Liver (tissue), 9 donors: ENCODE measurements around the gene RPA3. TPM values are rescaled to one million over a fixed set of nuclear protein-coding genes. Genes with fewer than 3 reads are reported as not detected.

Experiments
- DNase-seq: peaks from one replicate; pipeline ENCODE4 v3.0.0-alpha.2; 2017; ENCODE audit warnings: low spot score
- H3K27ac ChIP-seq, 2 donors: one replicate each; pipeline ENCODE4 v1.7.0; 2013; ENCODE audit warnings: inconsistent platforms in 2 of 2, low read length in 2 of 2, control low read depth in 1 of 2, low read depth in 1 of 2, mild to moderate bottlenecking in 1 of 2
- H3K27me3 ChIP-seq, 4 donors: one replicate each; pipeline versions ENCODE4 v1.6.1 to v1.7.0; 2013; ENCODE audit warnings: low read length in 3 of 4, inconsistent platforms in 1 of 4, mild to moderate bottlenecking in 1 of 4, moderate library complexity in 1 of 4; ENCODE audit not compliant: control insufficient read depth in 4 of 4, insufficient read depth in 4 of 4
- H3K36me3 ChIP-seq, 4 donors: one replicate each; pipeline versions ENCODE4 v1.6.1 to v1.7.0; 2013; ENCODE audit warnings: low read length in 3 of 4, mild to moderate bottlenecking in 3 of 4, low read depth in 1 of 4, moderate library complexity in 1 of 4; ENCODE audit not compliant: control insufficient read depth in 4 of 4, insufficient read depth in 3 of 4
- H3K4me1 ChIP-seq, 4 donors: one replicate each; pipeline versions ENCODE4 v1.6.1 to v1.7.0; 2013; ENCODE audit warnings: low read length in 3 of 4, mild to moderate bottlenecking in 3 of 4, moderate library complexity in 1 of 4; ENCODE audit not compliant: control insufficient read depth in 4 of 4, insufficient read depth in 4 of 4
- H3K4me3 ChIP-seq, 3 donors: one replicate each; pipeline versions ENCODE4 v1.6.1 to v1.7.0; 2013; ENCODE audit warnings: low read length in 3 of 3, control low read depth in 1 of 3, low read depth in 1 of 3, mild to moderate bottlenecking in 1 of 3
- H3K9ac ChIP-seq, 2 donors: one replicate each; pipeline ENCODE4 v1.7.0; 2013; ENCODE audit warnings: low read length in 2 of 2, mild to moderate bottlenecking in 2 of 2, moderate library complexity in 2 of 2, control low read depth in 1 of 2, low read depth in 1 of 2
- H3K9me3 ChIP-seq, 4 donors: one replicate each; pipeline versions ENCODE4 v1.6.1 to v1.7.0; 2013; ENCODE audit warnings: low read length in 3 of 4; ENCODE audit not compliant: control insufficient read depth in 4 of 4
- EGR1 ChIP-seq, 2 donors: IDR thresholded peaks; 2 replicates each; pipeline ENCODE4 v1.6.1; 2016 to 2018; ENCODE audit warnings: antibody characterized with exemption in 2 of 2, low read depth in 2 of 2
- FOXA1 ChIP-seq: IDR thresholded peaks from 2 replicates; pipeline ENCODE4 v1.6.1; 2016; ENCODE audit warnings: antibody characterized with exemption
- FOXA2 ChIP-seq: IDR thresholded peaks from 2 replicates; pipeline ENCODE4 v1.6.1; 2016; ENCODE audit warnings: antibody characterized with exemption
- GABPA ChIP-seq, 2 donors: IDR thresholded peaks in 1 of 2; conservative IDR thresholded peaks in 1 of 2; 2 replicates each; pipeline ENCODE4 v1.6.1; 2016; ENCODE audit warnings: antibody characterized with exemption in 2 of 2, mild to moderate bottlenecking in 1 of 2, moderate library complexity in 1 of 2
- HNF4A ChIP-seq, 2 donors: conservative IDR thresholded peaks; 2 replicates each; pipeline ENCODE4 v1.6.1; 2016; ENCODE audit warnings: antibody characterized with exemption in 2 of 2, mild to moderate bottlenecking in 2 of 2
- HNF4G ChIP-seq: IDR thresholded peaks from 2 replicates; pipeline ENCODE4 v1.6.1; 2016; ENCODE audit warnings: antibody characterized with exemption
- JUND ChIP-seq, 2 donors: IDR thresholded peaks; 2 replicates each; pipeline ENCODE4 v1.6.1; 2016; ENCODE audit warnings: antibody characterized with exemption in 2 of 2
- NR2F2 ChIP-seq: IDR thresholded peaks from 2 replicates; pipeline ENCODE4 v1.6.1; 2016; ENCODE audit warnings: antibody characterized with exemption
- RAD21 ChIP-seq, 2 donors: IDR thresholded peaks; 2 replicates each; pipeline ENCODE4 v1.6.1; 2016; ENCODE audit warnings: antibody characterized with exemption in 2 of 2, mild to moderate bottlenecking in 2 of 2
- RXRA ChIP-seq, 2 donors: IDR thresholded peaks; 2 replicates each; pipeline ENCODE4 v1.6.1; 2017 to 2018; ENCODE audit warnings: antibody characterized with exemption in 2 of 2, mild to moderate bottlenecking in 1 of 2
- SP1 ChIP-seq: IDR thresholded peaks from 2 replicates; pipeline ENCODE4 v1.6.1; 2018; ENCODE audit warnings: antibody characterized with exemption, mild to moderate bottlenecking
- TAF1 ChIP-seq: conservative IDR thresholded peaks from 2 replicates; pipeline ENCODE4 v1.6.1; 2016; ENCODE audit warnings: antibody characterized with exemption, mild to moderate bottlenecking
- YY1 ChIP-seq: IDR thresholded peaks from 2 replicates; pipeline ENCODE4 v1.6.1; 2016; ENCODE audit warnings: antibody characterized with exemption, mild to moderate bottlenecking
- WGBS: extraction: QIAGEN DNeasy Blood & Tissue Kit; methylation state at CpG from one replicate; pipeline ENCODE4 v1.1.7; 2013; 5-methylcytosine and 5-hydroxymethylcytosine counted together
- polyA plus RNA-seq, 2 donors: library from polyadenylated mRNA; stranded (reverse) in 1 of 2; unstranded in 1 of 2; fragments of 200-250 nt in 1 of 2; fragments of >200 nt in 1 of 2; fragmentation: Nextera tagmentation in 1 of 2; extraction: Ambion mirVana in 1 of 2; gene quantifications; one replicate each; pipeline versions ENCODE4 v1.2.1 to v1.2.3, GENCODE V29; 2013 to 2015
- total RNA-seq, 2 donors: library from RNA; depleted of rRNA; stranded (reverse); fragments of >200 nt; gene quantifications; one replicate each; pipeline ENCODE4 v1.2.3, GENCODE V29; 2014
- TF ChIP-seq, protein P1 (sequence below): IDR thresholded peaks from 2 replicates; pipeline ENCODE4 v1.6.1; 2016; ENCODE audit warnings: antibody characterized with exemption
- TF ChIP-seq, protein P2 (sequence below): IDR thresholded peaks from 2 replicates; pipeline ENCODE4 v1.6.1; 2016; ENCODE audit warnings: antibody characterized with exemption
- TF ChIP-seq, protein P3 (sequence below): IDR thresholded peaks from 2 replicates; pipeline ENCODE4 v1.6.1; 2016; ENCODE audit warnings: antibody characterized with exemption, mild to moderate bottlenecking
- TF ChIP-seq, protein P4 (sequence below): fragments of 150-350 bp; IDR thresholded peaks from 2 replicates; pipeline ENCODE4 v1.5.1; 2017; ENCODE audit warnings: improper control_type of control experiment, low read depth, low read length; ENCODE audit not compliant: missing input control
- TF ChIP-seq, protein P5 (sequence below): IDR thresholded peaks from 2 replicates; pipeline ENCODE4 v1.6.1; 2016; ENCODE audit warnings: antibody characterized with exemption
- donor health status: healthy.
- donor health status: healthy.
- donor health status: healthy.
- donor health status: healthy.
- donor health status: healthy.

Gene RPA3
- total and polyA plus RNA-seq, 4 donors = 13.0 to 53.1 (median 18.6) TPM

DNA sequence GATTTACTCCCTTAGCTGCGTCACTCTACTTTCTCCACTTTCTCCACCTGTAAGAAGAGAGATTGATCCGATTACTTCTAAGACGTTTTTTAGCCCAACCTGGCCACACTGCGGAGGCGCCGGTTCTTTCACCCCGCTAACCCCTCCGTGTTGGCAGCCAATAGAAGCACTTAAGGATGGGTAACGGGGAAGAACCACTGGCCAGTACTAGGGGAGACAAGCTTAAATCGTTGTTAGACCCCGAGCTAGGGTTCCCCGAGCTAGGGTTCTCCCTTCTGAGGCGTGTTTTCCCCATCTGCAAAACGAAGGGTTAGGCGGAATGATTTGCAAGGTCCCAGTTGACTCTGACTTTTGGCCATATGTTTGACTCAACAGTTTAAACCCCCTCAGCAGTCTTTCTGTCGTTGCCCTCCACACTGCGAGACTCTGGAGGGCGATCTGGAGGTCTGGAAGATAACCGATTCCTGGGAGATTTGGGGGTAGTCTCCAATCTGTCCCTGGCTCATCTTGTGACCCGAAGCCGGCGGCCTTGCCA is 77.2 kb downstream of the RPA3 start:
- no peaks in the 10 kb centered on the region for H3K27me3 ChIP-seq
- WGBS = 9% methylated on average over 22 of the region's 22 CpGs
- peak overlapping the region; percentile 44 to 89 for H3K9ac ChIP-seq
- no peaks in the 10 kb centered on the region for H3K9me3 ChIP-seq
- H3K4me1 ChIP-seq = peaks cover 3 to 18% (median 14%) of the 10 kb centered on the region in 4 donors
- peaks cover 0 to 3% (median 1%) of the 10 kb centered on the region in 4 donors for H3K36me3 ChIP-seq
- TF ChIP-seq NR2F2 (no peak), RXRA (IDR thresholded peaks at IDR 0.05) (no peak), EGR1 (IDR thresholded peaks at IDR 0.05; ENCODE audit: low read depth in 2 of 2) (no peak), RAD21 (IDR thresholded peaks at IDR 0.05) (no peak)
- TF ChIP-seq, protein P1, sequence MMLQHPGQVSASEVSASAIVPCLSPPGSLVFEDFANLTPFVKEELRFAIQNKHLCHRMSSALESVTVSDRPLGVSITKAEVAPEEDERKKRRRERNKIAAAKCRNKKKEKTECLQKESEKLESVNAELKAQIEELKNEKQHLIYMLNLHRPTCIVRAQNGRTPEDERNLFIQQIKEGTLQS = no peak
- TF ChIP-seq, protein P2, sequence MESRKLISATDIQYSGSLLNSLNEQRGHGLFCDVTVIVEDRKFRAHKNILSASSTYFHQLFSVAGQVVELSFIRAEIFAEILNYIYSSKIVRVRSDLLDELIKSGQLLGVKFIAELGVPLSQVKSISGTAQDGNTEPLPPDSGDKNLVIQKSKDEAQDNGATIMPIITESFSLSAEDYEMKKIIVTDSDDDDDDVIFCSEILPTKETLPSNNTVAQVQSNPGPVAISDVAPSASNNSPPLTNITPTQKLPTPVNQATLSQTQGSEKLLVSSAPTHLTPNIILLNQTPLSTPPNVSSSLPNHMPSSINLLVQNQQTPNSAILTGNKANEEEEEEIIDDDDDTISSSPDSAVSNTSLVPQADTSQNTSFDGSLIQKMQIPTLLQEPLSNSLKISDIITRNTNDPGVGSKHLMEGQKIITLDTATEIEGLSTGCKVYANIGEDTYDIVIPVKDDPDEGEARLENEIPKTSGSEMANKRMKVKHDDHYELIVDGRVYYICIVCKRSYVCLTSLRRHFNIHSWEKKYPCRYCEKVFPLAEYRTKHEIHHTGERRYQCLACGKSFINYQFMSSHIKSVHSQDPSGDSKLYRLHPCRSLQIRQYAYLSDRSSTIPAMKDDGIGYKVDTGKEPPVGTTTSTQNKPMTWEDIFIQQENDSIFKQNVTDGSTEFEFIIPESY = no peak
- peak overlapping the region; percentile 89 for H3K27ac ChIP-seq
- DNase-seq = peak; percentile 49
- peak overlapping the region; percentile 71 to 94 (median 84) for H3K4me3 ChIP-seq

DNA sequence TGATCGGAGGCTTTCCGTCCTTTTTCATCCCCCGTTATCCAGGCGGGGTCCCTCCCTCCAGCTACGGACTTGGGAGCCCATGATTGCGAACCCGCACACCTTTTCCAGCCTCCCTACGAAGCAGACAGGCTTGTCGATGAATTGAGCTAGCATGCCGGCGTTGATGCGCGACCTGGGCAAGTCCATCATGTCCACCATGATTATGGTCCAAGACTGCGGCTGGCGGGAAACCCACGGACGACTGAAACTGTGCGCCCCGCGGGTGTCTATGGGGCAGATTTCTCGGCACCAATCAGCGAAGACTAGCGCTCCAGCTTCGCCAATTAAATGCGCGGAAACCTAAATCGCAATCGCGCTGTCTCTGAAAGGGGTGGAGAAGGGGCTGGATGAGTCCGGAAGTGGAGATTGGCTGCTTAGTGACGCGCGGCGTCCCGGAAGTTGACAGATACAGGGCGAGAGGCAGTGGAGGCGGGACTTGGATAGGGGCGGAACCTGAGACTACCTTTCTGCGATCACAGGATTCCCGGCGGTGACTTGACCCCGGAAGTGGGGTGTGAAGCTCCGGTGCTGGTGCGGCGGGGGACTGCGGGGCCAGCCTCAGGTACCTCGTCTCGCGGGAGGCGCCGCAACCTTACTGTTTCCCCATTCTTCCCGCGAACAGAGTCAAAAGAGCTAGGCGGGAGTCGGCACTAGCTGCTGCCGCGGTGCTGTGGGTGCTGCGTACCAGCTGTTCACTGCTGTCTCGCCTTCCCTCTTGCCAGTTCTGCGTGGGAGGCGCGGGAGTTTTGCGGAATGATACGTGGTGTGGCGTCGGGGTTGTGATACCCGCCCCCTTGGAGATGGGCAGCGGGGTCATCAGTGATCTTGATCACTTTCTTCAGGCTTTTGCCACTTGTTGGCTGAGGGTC is 77.9 kb downstream of the RPA3 start, which contains the start of gene UMAD1:
TSS of gene UMAD1 (plus strand) at position 532 of the 908 bp plus-strand sequence. CDS start 32,620 bp downstream, outside the sequence.
- no peaks in the 10 kb centered on the region for H3K27me3 ChIP-seq
- WGBS = under 1% methylated on average over 68 of the region's 68 CpGs
- H3K4me1 ChIP-seq = peaks cover 3 to 18% (median 14%) of the 10 kb centered on the region in 4 donors
- no peaks in the 10 kb centered on the region for H3K9me3 ChIP-seq
- H3K4me3 ChIP-seq = peak within 1 kb of the TSS; percentile 71 to 98 (median 94)
- peak within 1 kb of the TSS; percentile 89 for H3K27ac ChIP-seq
- peaks cover 0 to 3% (median 1%) of the 10 kb centered on the region in 4 donors for H3K36me3 ChIP-seq
- TF ChIP-seq RXRA (IDR thresholded peaks at IDR 0.05) (peak; percentile 75 to 80), HNF4G (no peak), TAF1 (peak; percentile 56), EGR1 (IDR thresholded peaks at IDR 0.05; ENCODE audit: low read depth in 2 of 2) (peak; percentile 75 to 89), RAD21 (IDR thresholded peaks at IDR 0.05) (peak; percentile 25 to 36), JUND (IDR thresholded peaks at IDR 0.05) (peak in 1 of 2 donors; percentile 71), SP1 (peak; percentile 86), FOXA1 (peak; percentile 87), YY1 (peak; percentile 94), GABPA (IDR thresholded peaks at IDR 0.05 in 1 of 2, conservative IDR thresholded peaks at IDR 0.05 in 1 of 2) (peak; percentile 92 to 98), HNF4A (conservative IDR thresholded peaks at IDR 0.05) (peak; percentile 36 to 43), NR2F2 (peak; percentile 85), FOXA2 (peak; percentile 85)
- TF ChIP-seq, protein P3, sequence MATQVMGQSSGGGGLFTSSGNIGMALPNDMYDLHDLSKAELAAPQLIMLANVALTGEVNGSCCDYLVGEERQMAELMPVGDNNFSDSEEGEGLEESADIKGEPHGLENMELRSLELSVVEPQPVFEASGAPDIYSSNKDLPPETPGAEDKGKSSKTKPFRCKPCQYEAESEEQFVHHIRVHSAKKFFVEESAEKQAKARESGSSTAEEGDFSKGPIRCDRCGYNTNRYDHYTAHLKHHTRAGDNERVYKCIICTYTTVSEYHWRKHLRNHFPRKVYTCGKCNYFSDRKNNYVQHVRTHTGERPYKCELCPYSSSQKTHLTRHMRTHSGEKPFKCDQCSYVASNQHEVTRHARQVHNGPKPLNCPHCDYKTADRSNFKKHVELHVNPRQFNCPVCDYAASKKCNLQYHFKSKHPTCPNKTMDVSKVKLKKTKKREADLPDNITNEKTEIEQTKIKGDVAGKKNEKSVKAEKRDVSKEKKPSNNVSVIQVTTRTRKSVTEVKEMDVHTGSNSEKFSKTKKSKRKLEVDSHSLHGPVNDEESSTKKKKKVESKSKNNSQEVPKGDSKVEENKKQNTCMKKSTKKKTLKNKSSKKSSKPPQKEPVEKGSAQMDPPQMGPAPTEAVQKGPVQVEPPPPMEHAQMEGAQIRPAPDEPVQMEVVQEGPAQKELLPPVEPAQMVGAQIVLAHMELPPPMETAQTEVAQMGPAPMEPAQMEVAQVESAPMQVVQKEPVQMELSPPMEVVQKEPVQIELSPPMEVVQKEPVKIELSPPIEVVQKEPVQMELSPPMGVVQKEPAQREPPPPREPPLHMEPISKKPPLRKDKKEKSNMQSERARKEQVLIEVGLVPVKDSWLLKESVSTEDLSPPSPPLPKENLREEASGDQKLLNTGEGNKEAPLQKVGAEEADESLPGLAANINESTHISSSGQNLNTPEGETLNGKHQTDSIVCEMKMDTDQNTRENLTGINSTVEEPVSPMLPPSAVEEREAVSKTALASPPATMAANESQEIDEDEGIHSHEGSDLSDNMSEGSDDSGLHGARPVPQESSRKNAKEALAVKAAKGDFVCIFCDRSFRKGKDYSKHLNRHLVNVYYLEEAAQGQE = peak; percentile 80
- TF ChIP-seq, protein P4, sequence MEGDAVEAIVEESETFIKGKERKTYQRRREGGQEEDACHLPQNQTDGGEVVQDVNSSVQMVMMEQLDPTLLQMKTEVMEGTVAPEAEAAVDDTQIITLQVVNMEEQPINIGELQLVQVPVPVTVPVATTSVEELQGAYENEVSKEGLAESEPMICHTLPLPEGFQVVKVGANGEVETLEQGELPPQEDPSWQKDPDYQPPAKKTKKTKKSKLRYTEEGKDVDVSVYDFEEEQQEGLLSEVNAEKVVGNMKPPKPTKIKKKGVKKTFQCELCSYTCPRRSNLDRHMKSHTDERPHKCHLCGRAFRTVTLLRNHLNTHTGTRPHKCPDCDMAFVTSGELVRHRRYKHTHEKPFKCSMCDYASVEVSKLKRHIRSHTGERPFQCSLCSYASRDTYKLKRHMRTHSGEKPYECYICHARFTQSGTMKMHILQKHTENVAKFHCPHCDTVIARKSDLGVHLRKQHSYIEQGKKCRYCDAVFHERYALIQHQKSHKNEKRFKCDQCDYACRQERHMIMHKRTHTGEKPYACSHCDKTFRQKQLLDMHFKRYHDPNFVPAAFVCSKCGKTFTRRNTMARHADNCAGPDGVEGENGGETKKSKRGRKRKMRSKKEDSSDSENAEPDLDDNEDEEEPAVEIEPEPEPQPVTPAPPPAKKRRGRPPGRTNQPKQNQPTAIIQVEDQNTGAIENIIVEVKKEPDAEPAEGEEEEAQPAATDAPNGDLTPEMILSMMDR = no peak
- TF ChIP-seq, protein P2 = peak; percentile 95
- TF ChIP-seq, protein P5, sequence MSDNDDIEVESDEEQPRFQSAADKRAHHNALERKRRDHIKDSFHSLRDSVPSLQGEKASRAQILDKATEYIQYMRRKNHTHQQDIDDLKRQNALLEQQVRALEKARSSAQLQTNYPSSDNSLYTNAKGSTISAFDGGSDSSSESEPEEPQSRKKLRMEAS = peak; percentile 86
- TF ChIP-seq, protein P1 = peak; percentile 9
- H3K9ac ChIP-seq = peak within 1 kb of the TSS; percentile 44 to 89
- DNase-seq = peak; percentile 95
